ENCODE results near the gene POTEE.
"Not testable (repeated sequence)": the region's sequence is repeated elsewhere in the genome, so short reads cannot be mapped to it uniquely, and the experiment has no call there.

The POTEE gene

GRCh38 chr2:131209030-131209772 is at the start of gene POTEE:
TSS of gene POTEE (plus strand) at chr2:131209536. CDS start at chr2:131218403, 8,867 bp downstream.
- DNase-seq (ENCODE audit: low read depth in 2 of 2) = not testable (repeated sequence)

- DNase-seq (ENCODE audit: low read depth in 2 of 2) = not testable (repeated sequence)
These were observed 43.8 kb upstream of the POTEE start for GRCh38 chr2:131165562-131165961.

DNA sequence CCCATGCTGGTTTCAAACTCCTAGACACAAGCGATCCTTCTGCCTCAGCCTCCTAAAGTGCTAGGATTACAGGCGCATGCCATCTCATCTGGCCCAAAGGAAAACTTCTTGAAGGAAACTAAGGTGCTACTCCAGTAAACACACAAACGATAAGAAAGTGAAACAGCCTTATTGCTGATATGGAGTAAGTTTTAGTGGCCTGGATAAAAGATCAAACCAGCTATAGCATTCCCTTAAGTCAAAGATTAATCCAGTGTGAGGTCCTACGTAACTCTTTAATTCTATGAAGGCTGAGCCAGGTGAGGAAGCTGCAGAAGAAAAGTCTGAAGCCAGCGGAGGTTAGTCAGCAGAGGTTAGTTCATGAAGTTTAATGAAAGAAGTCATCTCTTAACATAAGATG is 40.8 kb upstream of the POTEE start:
- DNase-seq (ENCODE audit: low read depth in 2 of 2) = no peak

DNA sequence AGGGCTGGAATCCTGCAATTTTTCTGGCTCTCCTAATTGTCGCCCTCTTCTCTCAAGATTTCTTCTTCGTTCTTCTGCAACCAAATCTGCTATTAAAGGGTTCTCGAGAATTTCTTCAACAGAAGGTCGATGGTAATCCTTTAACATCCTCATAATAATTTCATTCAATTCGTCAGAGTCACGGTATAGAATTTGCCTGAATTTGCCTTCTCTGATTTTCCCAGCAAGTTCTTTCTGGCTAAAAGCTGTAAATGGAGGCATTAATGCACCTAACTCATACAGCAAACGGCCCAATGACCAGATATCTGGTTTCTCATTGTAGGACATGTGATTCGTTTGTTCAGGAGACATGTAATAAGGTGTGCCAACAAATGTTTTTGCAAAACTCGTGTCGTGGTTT is 31.3 kb upstream of the POTEE start:
- not testable (repeated sequence) for DNase-seq (ENCODE audit: low read depth in 2 of 2)

GRCh38 chr2:131178721-131179418 is 30.5 kb upstream of the POTEE start:
- not testable (repeated sequence) for DNase-seq (ENCODE audit: low read depth in 2 of 2)

DNA sequence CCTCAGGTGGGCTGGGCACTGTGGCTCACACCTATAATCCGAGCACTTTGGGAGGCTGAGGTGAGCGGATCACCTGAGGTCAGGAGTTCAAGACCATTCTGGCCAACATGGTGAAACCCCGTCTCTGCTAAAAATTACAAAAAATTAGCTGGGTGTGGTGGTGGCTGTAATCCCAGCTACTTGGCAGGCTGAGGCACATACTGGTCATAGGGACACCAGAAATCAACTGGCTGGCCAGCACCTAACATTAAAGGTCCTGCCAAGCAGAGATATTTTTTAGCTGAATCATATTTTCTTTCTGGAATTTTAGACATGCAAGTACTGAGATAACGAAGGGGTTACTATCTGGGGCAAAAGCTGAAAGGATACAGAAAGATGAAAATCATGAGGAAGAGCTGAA is 27.9 kb upstream of the POTEE start:
- not testable (repeated sequence) for DNase-seq (ENCODE audit: low read depth in 2 of 2)

DNA sequence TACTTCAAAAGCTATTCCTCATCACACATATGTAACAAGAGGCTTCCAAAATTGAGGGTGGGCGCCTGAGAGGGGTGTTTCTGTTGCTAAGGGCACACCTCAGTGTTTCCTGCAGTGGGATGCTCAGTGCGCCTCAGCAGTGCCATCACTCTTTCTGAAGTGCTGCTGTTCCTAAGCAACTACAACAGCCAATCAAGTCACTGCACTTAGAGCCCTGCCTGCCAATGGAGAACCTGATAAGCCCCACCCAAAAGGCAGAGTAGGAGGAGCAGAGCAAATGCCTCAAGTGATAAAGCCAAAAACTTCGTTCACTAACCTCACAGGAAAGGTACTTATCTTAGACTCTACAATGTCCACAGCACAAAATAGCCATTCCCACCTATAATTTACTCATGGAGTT is 15.9 kb upstream of the POTEE start:
- DNase-seq (ENCODE audit: low read depth in 2 of 2) = not testable (repeated sequence)

DNA sequence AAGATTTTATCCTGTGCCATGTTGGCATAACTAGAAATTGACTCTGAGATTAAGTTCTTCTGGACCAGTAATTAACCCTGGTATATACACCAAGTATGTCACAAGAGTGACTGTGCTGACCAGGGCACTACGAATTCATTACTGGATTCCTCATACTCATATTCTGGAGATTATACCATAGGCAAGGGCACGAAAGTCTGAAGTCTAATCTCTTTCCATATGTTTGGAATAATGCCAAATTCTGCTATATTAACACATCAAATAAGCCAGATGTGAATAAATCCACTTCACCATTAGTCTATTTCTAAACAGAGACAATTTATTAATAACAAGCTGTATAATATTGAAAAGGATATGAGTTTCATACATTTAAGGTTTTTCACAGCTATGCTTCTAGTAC is 13.2 kb upstream of the POTEE start:
- not testable (repeated sequence) for DNase-seq (ENCODE audit: low read depth in 2 of 2)

DNA sequence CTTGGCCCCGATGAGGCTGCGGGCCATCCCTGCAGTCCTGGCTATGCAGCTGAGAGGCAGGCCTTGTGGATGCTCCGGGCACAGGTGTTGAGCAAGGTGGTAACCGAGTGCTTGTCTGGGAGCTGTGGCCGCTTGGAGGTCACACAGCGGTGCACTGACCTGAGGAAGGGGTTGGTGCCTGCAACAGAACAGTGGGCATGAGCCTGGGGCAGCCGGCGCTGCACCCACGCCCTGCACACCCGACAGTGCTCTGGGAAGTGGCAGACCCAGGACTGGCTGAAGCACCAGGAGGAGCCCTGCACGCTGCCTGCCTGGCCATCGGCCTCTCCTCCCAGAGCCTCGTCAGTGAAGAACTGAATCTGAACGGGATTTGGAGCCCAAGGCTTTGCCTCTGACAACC is 8.2 kb upstream of the POTEE start:
- DNase-seq (ENCODE audit: low read depth in 2 of 2) = no peak

DNA sequence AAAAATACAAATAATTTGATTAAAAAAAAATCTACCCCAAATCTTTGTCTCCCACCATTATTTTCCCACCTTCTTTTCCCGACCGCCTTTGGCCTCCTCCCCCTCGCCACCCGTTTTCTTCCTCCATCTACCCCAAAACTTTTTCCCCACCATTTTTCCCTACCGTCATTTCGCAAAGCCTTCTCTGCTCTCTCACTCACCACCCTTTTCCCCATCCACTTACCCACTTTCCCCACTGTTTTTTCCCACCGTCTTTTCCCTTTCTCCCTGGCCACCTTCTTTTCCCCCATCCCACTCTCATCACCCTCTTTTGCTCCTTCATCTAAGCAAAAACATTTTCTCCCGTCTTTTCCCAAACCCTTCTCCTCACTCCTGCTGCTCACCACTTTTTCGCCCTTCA is 1.5 kb upstream of the POTEE start:
- DNase-seq (ENCODE audit: low read depth in 2 of 2) = not testable (repeated sequence)

DNA sequence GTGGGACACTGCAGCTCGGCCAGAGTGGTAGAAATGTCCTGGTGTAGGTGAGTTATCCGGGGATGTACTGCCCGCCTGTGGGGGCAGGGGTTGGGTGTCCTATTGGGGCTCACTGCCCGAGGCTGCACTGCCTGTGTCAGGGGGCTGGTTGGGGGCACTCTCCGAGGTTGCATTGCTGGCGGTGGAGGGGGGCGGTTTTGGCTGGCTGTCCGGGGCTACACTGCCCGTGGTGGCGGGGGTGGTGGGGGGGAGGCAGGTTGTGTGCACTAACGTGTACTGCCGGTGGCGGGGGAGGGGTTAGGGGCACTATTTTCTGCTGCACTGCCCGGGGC is 403 bp downstream of the POTEE start:
- not testable (repeated sequence) for DNase-seq (ENCODE audit: low read depth in 2 of 2)

DNA sequence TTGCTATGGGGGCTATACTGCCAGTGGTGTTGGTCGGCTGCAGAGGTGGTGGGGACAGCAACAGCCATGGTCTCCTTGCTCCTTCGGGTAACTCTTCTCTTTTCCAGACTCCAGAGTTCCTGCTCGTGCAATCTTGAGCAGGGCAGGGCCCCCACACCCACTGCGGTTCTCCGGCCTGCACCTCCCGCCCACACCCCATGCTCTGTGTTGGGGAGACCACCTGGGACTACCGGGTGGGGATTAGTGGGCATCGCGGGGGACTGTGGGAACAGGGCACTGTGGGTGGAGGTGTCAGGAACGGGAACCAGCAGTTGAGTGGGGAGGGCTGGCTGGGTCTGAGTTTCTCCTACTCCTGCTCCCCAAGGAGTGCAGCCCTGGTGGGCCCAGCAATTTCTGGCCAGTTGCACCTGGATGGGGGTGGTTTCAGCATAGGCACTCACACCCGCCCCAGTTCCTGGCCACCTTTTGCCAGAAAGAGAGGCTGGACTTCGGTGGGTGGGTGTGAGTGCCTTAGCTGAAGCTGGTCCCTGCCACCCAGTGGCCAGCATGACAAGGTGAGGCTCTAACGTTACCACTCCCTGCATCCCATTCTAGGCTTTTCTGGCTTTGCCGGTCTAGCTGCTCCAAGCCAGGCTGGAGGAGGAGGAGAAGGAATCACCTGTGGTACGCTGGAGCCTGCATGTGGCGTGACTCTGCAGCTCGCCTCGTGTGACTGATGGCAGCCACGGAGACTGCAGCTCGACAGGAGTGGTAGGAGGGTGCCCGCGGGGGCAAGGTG is 1.3 kb downstream of the POTEE start:
- not testable (repeated sequence) for DNase-seq (ENCODE audit: low read depth in 2 of 2)

DNA sequence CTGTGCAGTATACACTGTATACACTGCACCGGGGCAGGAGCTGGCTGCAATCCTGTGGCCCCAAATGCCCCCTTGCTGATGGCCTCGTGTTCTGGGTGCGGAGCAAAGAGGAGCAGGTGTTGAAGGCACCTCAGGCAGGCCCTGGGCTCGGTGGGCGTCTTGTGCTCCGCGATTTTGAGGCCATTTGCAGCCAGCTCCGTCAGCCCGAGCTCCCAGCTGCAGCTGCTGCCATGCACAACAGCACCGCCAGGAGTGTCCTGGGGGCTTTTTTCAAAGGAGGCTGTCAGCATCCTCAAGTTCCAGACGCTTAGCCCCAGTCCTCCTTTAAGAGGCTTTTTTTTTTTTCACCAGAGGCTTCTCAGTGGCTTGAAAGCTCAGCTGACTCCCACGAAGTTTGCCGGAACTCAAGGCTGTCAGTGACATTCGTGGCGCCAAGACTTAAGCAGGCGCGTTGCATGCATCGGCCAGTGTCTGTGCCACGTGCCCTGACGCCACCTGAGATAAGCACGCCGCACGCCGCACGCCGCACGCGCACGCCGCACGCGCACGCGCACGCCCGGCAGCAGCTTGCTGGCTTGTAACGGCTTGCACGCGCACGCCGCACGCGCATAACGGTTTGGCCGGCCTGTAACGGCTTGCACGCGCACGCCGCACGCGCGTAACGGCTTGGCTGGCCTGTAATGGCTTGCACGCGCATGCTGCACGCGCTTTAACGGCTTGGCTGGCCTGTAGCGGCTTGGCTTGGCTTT is 8.1 kb downstream of the POTEE start:
- not testable (repeated sequence) for DNase-seq (ENCODE audit: low read depth in 2 of 2)

DNA sequence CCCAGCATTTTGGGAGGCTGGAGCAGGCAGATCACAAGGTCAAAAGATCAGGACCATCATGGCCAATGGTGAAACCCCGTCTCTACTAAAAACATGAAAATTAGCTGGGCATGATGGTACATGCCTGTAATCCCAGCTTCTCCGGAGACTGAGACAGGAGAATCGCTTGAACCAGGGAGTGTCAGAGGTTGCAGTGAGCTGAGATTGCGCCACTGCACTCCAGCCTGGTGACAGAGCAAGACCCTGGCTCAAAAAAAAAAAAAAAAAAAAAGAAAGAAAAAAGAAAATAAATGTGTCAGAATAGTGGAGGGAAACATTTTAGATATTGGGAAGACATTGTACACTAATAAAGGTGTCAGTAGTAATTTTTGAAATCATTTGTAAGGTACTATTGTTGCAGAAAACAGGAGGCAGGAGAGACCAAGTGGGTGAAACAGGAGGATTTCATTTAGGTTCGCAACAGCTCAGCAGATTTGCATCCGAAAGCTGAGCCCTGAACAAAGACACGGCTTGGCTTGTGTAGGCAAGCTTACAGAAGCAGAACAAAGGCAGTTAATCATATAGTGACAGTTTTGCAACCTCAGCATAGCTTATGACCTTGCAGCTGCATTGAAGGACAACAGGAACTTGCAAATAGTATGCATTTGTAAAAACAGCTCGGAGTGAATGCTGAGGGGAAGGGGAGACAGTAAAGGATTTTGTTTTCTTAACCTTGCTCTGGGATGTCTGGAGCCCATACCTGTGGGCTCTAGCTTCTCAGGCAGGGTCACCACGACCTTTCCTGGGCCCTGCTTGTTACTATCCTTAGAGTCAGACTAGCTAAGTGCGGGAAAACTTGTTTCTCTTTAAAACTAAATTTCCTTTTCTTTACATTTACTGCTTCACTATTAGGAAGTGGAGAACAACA is 26.5 kb downstream of the POTEE start:
- not testable (repeated sequence) for DNase-seq (ENCODE audit: low read depth in 2 of 2)

Data from stimulated activated CD4-positive, alpha-beta T cell treated with anti-CD3 and anti-CD28 coated beads, Interleukin-1b, Interleukin-23, amount 100 ng/mL, for 4 hours (primary cell).